Urothelium cell line (cell line): ENCODE measurements around the gene TAB2.
A peak's percentile ranks its signal among the peaks of the same experiment; 100 is the strongest.
"Not testable (repeated sequence)": the region's sequence is repeated elsewhere in the genome, so short reads cannot be mapped to it uniquely, and the experiment has no call there.

Experiments
- DNase-seq: peaks from one replicate; pipeline ENCODE4 v3.0.0; 2011; ENCODE audit warnings: low spot score, mixed read lengths
- FAIRE-seq: peaks from 2 replicates; lab custom pipeline; 2011; peaks lifted over from hg19 to GRCh38; lab: Jason Lieb, UNC

TAB2 gene

DNA sequence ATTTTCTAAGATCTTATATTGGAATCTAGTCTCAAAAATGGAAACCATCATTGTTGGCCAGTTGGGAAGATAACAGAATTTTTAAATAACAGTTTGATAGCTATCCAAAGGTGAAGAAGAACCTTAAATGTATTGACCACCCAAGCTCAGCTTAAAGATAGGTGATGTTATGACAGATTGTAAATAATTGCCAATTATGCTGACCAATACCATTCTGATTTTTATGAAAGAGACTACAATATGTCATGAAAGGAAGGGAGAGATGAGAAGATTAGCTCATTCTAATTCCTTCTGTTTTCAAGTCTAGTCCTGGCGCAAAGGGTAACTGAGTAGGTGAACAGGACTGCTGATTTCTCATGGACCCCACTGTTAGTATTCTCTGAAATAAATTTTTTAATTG, 5.7 kb upstream of the TAB2 start:
- no peak for FAIRE-seq

GRCh38 chr6:149313070-149313469, 4.4 kb upstream of the TAB2 start:
- FAIRE-seq, result no peak

More for the DNA sequence above, 5.7 kb upstream of the TAB2 start:
- DNase-seq, result no peak

DNA sequence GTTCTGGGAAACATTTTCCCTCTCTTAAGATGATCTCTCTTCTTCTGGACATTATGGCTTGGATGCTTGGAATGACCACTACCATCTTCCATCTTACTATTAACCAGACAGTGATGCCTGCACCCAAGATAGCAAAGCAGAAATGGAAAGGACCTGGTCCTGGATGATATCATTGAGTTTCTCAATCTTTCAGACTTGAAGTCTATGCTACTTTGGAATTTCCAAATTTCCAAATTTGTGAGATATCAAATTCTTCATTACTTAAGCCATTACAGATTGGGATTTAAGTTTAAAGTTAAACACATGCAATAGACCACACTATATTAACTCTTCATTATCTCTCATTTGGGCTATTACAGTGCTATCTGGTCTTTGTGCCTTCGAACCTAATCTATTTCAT, 3.7 kb upstream of the TAB2 start:
- DNase-seq (no peak), FAIRE-seq (no peak)

More at GRCh38 chr6:149313070-149313469, 4.4 kb upstream of the TAB2 start:
- no peak for DNase-seq

DNA sequence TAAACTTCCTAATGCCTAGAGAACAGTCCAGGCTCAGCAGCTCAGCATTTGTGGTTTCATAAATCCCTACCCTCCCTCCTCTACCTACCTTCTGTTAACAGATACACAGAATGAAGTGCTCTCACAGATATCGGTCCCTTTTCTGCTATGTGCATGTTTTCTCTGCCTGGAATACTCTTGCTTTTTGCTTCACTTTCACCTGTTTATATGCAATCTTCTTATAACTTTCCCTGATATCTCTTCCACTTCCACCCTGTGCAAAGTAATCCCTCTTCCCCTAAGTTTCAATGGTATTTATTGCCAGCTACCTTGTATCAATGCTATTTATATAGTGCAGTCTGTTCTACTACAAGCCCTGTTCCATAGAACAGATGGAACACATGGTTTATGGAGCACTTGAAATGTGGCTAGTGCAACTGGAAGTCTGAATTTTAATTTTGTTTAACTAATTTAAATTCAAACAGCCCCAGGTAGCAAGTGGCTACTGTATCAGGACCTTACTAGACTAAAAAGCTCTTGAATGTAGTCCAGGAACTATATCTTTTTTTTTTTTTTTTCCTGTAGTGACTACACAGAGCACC, 3.1 kb upstream of the TAB2 start:
- DNase-seq, result no peak
- FAIRE-seq, result no peak

GRCh38 chr6:149316108-149316727, 1.3 kb upstream of the TAB2 start:
- no peak for DNase-seq
- no peak for FAIRE-seq

- FAIRE-seq (peak; percentile 63), DNase-seq (peak; percentile 90)
These were observed 520 bp upstream of the TAB2 start for GRCh38 chr6:149316740-149317643.

GRCh38 chr6:149318581-149319286, 1.2 kb downstream of the TAB2 start:
- no peak for FAIRE-seq
- no peak for DNase-seq

GRCh38 chr6:149319422-149319821, 1.9 kb downstream of the TAB2 start:
- DNase-seq (no peak), FAIRE-seq (no peak)

- not testable (repeated sequence) for DNase-seq
These were observed 2.5 kb downstream of the TAB2 start for GRCh38 chr6:149320016-149320415.

GRCh38 chr6:149320796-149321195, 3.3 kb downstream of the TAB2 start:
- no peak for FAIRE-seq
- DNase-seq, result no peak

More at GRCh38 chr6:149320016-149320415, 2.5 kb downstream of the TAB2 start:
- not testable (repeated sequence) for FAIRE-seq

DNA sequence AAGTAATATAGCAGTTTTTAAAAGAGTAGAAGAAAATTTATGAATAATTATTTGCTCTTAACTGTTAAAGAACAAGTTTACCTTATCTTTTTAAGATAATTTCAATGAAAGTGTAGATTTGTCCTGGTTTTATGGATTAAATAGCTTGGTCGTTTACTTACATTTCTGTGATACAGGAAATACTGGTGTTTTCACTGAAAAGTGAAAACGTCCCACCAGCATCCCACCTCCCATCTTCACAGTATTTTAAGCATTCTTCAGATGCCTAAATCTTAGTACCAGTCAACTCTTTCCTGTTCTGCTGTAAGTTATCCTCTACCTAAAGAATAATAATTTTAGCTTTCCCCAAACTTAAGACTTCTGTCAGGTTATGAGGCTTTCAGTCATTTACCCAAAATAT, 5.8 kb downstream of the TAB2 start:
- FAIRE-seq, result no peak
- DNase-seq, result no peak

DNA sequence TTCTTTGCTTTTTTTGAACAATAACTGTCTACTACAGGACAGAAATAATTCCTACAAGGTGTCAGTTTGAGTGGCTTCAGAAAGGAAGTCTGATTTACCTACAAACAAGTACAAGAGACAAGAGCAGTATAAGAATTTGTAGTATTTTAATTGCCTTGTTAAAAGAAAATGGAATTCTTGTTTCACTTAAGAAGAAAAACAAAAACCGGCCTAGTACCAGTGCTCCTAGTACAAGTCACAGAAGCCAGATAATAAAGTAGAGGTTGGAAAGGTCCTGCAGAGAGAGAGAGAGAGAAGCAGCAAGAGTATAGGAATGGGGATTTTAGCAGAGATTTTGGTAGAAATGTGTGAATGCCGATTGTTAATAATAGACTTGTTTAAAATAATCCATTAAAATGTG, 6.4 kb downstream of the TAB2 start:
- DNase-seq (no peak), FAIRE-seq (no peak)

DNA sequence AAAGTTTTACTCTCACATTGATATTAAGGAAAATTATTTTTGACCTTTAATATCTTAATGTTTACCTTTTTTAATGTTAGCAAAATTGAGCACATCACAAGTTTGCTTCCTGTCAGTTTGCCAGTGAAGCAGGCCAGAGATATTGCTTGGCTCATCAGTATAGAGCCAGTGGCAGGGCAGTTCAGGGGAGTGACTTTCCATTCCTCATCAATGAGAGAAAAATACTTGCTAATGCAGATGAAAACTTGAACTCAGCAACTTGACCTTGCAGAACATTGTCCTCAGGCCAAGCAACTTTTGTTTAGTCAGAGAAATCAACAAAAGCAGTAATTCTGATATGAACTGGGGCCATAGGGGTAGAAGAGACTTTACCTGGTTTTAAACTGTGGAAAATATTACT, 6.9 kb downstream of the TAB2 start:
- no peak for FAIRE-seq

DNA sequence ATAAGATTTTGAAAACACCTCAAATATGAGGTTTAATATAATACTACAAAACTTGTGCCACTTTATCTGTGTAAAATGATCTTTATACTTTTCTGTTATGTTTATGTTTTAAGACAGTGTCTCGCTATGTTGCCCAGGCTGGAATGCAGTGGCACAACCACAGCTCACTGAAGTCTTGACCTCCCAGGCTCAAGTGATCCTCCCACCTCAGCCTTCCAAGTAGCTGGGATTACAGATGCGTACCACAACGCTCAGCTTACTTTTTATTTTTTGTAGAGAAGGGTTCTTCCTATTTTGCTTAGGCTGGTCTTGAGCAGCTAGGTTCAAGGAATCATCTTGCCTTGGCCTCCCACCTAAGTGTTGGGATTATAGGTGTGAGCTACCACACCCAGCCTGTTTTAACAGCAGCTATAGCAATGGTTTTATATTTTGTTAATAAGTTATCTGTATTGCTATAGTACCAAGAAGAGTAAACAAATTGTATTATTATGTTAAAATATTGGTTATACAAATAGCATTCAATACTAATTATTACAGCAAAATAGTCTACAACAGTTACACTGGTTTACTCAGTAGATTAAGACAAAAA, 8.2 kb downstream of the TAB2 start:
- FAIRE-seq, result no peak
- no peak for DNase-seq

More for the DNA sequence above, 6.9 kb downstream of the TAB2 start:
- DNase-seq, result no peak

DNA sequence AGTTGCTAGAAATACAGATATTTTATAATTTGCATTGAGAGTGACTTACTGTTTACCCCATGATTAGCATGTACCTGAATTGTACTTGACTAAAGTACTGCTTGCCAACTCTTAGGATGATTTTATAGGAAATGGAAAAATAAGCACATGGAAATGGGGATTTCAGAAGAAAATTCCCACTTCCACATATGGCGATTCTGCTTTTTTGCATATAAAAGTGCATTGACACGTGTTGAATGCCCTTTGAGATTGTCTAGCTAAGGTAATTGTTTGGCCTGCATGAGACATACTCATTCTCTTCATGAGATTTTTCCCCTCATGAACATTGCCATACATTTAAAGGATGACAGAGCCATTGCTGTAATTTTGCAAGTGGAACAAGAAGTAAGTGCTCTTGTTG, 10.1 kb downstream of the TAB2 start:
- FAIRE-seq, result no peak

GRCh38 chr6:149328083-149328482, 10.6 kb downstream of the TAB2 start:
- no peak for DNase-seq
- no peak for FAIRE-seq

More for the DNA sequence above, 10.1 kb downstream of the TAB2 start:
- no peak for DNase-seq

- FAIRE-seq (no peak), DNase-seq (no peak)
These were observed 12.0 kb downstream of the TAB2 start for GRCh38 chr6:149329529-149329928.

- DNase-seq (no peak), FAIRE-seq (no peak)
These were observed 12.6 kb downstream of the TAB2 start for GRCh38 chr6:149330133-149330532.

DNA sequence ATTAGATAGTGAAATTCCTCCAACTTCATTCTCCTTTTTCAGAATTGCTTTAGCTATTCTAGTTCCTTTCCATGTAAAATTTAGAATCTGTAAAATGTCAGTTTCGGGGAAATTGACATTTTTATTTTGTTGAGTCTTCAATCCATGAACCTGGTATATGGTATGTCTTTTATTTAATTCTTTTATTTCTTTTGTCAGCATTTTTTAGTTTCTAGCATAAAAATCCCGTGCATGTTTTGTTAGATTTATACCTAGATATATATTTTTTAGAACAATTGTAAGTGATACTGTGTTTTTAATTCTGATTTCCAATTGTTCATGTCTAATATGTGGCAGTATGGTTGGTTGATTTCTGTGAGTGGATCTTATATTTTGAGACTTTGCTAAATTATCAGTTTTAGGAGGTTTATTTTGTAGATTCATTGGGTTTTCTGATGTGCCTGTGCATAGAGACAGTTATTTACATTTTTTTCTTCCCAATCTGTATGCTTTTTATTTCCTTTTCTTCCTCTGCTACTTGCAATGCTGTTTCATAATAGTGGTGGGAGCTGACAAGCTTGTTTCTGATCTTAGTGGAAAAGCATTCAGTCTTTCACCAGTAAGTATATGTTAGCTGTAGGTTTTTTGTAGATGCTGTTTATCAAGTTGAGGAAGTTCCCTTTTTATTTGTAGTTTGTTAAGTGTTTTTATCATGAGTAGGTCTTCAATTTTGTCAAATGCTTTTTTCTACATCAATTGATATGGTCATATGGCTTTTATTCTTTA, 13.7 kb downstream of the TAB2 start:
- FAIRE-seq, result no peak

GRCh38 chr6:149331871-149332270, 14.4 kb downstream of the TAB2 start:
- DNase-seq (no peak), FAIRE-seq (no peak)

More for the DNA sequence above, 13.7 kb downstream of the TAB2 start:
- DNase-seq, result no peak
